Endothelial cell of umbilical vein (primary cell): Measurements from ENCODE around the gene PRR11. TPM values are rescaled to one million over a fixed set of nuclear protein-coding genes. Genes with fewer than 3 reads are reported as not detected.

Experiments
- BruUV-seq: library from RNA; stranded (reverse); fragments of 400-500 nt; replicated peaks from 2 replicates; lab custom pipeline; 2021; lab: Mats Ljungman, UMichigan
- CTCF ChIA-PET: fragments of 300-600, 350-600 bp; sonication (Branson Sonifier 250); formaldehyde crosslinking; loops from one replicate; lab custom pipeline; 2021; ENCODE audit warnings: antibody characterized with exemption, inconsistent platforms; lab: Charles Lee
- POLR2A ChIA-PET: fragments of 300-600, 350-600 bp; sonication (Branson Sonifier 250); formaldehyde crosslinking; loops from one replicate; lab custom pipeline; 2021; ENCODE audit warnings: antibody characterized with exemption, inconsistent platforms; lab: Charles Lee
- DNase-seq: peaks from one replicate; pipeline ENCODE4 v3.0.0-alpha.2; 2011; ENCODE audit warnings: low read depth, low spot score
- FAIRE-seq: peaks from 2 replicates; lab custom pipeline; 2011; peaks lifted over from hg19 to GRCh38; lab: Jason Lieb, UNC
- H2AFZ ChIP-seq: 2 replicates; pipeline ENCODE4 v1.6.0; 2012; ENCODE audit warnings: low read depth, low read length, control low read depth, inconsistent platforms
- H3K27ac ChIP-seq: 2 replicates; pipeline ENCODE4 v1.5.1; 2011; ENCODE audit warnings: low read depth, mild to moderate bottlenecking, control low read depth, low read length, moderate library complexity; ENCODE audit not compliant: insufficient read depth
- H3K27me3 ChIP-seq, 2 experiments: 2 replicates each; pipeline versions ENCODE4 v1.6.0 to v1.6.1; 2011; ENCODE audit warnings: low read length in 2 of 2, mixed read lengths in 1 of 2; ENCODE audit not compliant: control insufficient read depth in 2 of 2, insufficient read depth in 2 of 2
- H3K36me3 ChIP-seq, 2 experiments: 2 replicates in 1 of 2; 3 replicates in 1 of 2; pipeline ENCODE4 v1.5.1; 2011; ENCODE audit warnings: low read length in 2 of 2, mild to moderate bottlenecking in 1 of 2, moderate library complexity in 1 of 2; ENCODE audit not compliant: control insufficient read depth in 2 of 2, insufficient read depth in 2 of 2; ENCODE audit errors: extremely low read depth in 1 of 2
- H3K4me1 ChIP-seq: 3 replicates; pipeline ENCODE4 v1.5.1; 2011; ENCODE audit warnings: mild to moderate bottlenecking, low read length; ENCODE audit not compliant: control insufficient read depth, insufficient read depth; ENCODE audit errors: extremely low read depth
- H3K4me2 ChIP-seq: 2 replicates; pipeline ENCODE4 v1.6.1; 2011; ENCODE audit warnings: low read length, control low read depth, mixed read lengths; ENCODE audit not compliant: insufficient read depth
- H3K4me3 ChIP-seq, 3 experiments: fragments of 200-600 bp in 1 of 3; sonication (generic), shearing (Covaris generic) in 1 of 3; replicated peaks in 1 of 3; 2 replicates each; pipeline ENCODE4 v1.5.1; 2011 to 2016; ENCODE audit warnings: control low read depth in 3 of 3, low read length in 3 of 3, mild to moderate bottlenecking in 2 of 3, inconsistent platforms in 1 of 3, low read depth in 1 of 3, moderate library complexity in 1 of 3; ENCODE audit not compliant: insufficient read depth in 1 of 3
- H3K79me2 ChIP-seq: 2 replicates; pipeline ENCODE4 v1.6.0; 2012; ENCODE audit warnings: low read length, inconsistent platforms; ENCODE audit not compliant: control insufficient read depth, insufficient read depth
- H3K9ac ChIP-seq: replicated peaks from 2 replicates; pipeline ENCODE3; 2011; ENCODE audit warnings: low read length, control low read depth; ENCODE audit not compliant: insufficient read depth; ENCODE audit errors: extremely low read depth
- H3K9me1 ChIP-seq: replicated peaks from 3 replicates; pipeline ENCODE4 v1.6.0; 2011; ENCODE audit warnings: mild to moderate bottlenecking, low read length; ENCODE audit not compliant: control insufficient read depth, insufficient read depth; ENCODE audit errors: extremely low read depth
- H3K9me3 ChIP-seq: replicated peaks from 2 replicates; pipeline ENCODE4 v1.5.1; 2012; ENCODE audit warnings: low read length, inconsistent platforms; ENCODE audit not compliant: control insufficient read depth, insufficient read depth
- H4K20me1 ChIP-seq: replicated peaks from 2 replicates; pipeline ENCODE3; 2011; ENCODE audit warnings: mild to moderate bottlenecking, low read length; ENCODE audit not compliant: control insufficient read depth, insufficient read depth; ENCODE audit errors: extremely low read depth
- EZH2 ChIP-seq: IDR thresholded peaks from 2 replicates; pipeline ENCODE4 v1.6.1; 2012; ENCODE audit warnings: borderline replicate concordance, low read depth, mild to moderate bottlenecking, moderate library complexity, low read length, inconsistent platforms; ENCODE audit not compliant: severe bottlenecking
- FOS ChIP-seq: IDR thresholded peaks from 2 replicates; pipeline ENCODE4 v1.6.1; 2011; ENCODE audit warnings: mild to moderate bottlenecking, low read length, moderate library complexity, borderline replicate concordance; ENCODE audit not compliant: insufficient read depth
- GATA2 ChIP-seq: IDR thresholded peaks from 2 replicates; pipeline ENCODE4 v1.7.0; 2011; ENCODE audit warnings: low read depth, mild to moderate bottlenecking, moderate library complexity, mixed read lengths, low read length; ENCODE audit not compliant: insufficient read length, insufficient read depth
- JUN ChIP-seq: IDR thresholded peaks from 2 replicates; pipeline ENCODE4 v1.6.1; 2011; ENCODE audit warnings: borderline replicate concordance, low read depth; ENCODE audit not compliant: insufficient read length, insufficient read depth
- MYC ChIP-seq: IDR thresholded peaks from one replicate; pipeline ENCODE4 v1.6.1; 2011; ENCODE audit warnings: mild to moderate bottlenecking, low read depth, low read length
- POLR2A ChIP-seq: IDR thresholded peaks from 2 replicates; pipeline ENCODE4 v1.6.1; 2012; ENCODE audit warnings: low read depth, mild to moderate bottlenecking, control low read depth, low read length
- POLR2AphosphoS5 ChIP-seq: IDR thresholded peaks from 2 replicates; pipeline ENCODE4 v1.6.1; 2012; ENCODE audit warnings: low read depth, mild to moderate bottlenecking, control low read depth, low read length, moderate library complexity; ENCODE audit not compliant: insufficient read depth
- dilution Hi-C: fragments of 300-500 bp; cut with MboI; formaldehyde crosslinking; loops from one replicate; pipeline ENCODE4 v1.15.0; 2019; ENCODE audit warnings: low sequenced_read_pairs; ENCODE audit not compliant: extremely low pct_ligation_motif_present
- intact Hi-C: fragments of 100-400 bp; cut with micrococcal nuclease; formaldehyde crosslinking; loops from one replicate; pipeline ENCODE4 v1.10.0; 2022
- polyA plus RNA-seq, 4 experiments: library from polyadenylated mRNA; depleted of rRNA in 3 of 4; stranded (reverse) in 3 of 4; unstranded in 1 of 4; fragments of >200 nt; gene quantifications; 2 replicates each; pipeline versions ENCODE4 v1.2.1 to v1.2.3, GENCODE V29; 2011 to 2012; ENCODE audit warnings: missing spikeins in 1 of 4
- total RNA-seq: library from RNA; stranded (reverse); gene quantifications from 2 replicates; pipeline ENCODE4 v1.2.3, GENCODE V29; 2021
- TF ChIP-seq, protein P1 (sequence below): IDR thresholded peaks from 2 replicates; pipeline ENCODE4 v1.6.1; 2011; ENCODE audit not compliant: insufficient read depth, insufficient read length
- TF ChIP-seq, protein P2 (sequence below), 2 donors: IDR thresholded peaks; 1 replicate in 1 of 2; 2 replicates in 1 of 2; pipeline ENCODE4 v1.5.1; 2011; ENCODE audit warnings: low read length in 2 of 2, mild to moderate bottlenecking in 2 of 2, moderate library complexity in 2 of 2, control low read depth in 1 of 2, inconsistent platforms in 1 of 2, low read depth in 1 of 2; ENCODE audit not compliant: insufficient read depth in 1 of 2; ENCODE audit errors: extremely low read depth in 1 of 2

Gene PRR11
- total and polyA plus RNA-seq, 2 donors (not counting 3 experiments of a cell fraction or from before 2014, with no cell fraction given), result 28.8 to 86.3 TPM

DNA sequence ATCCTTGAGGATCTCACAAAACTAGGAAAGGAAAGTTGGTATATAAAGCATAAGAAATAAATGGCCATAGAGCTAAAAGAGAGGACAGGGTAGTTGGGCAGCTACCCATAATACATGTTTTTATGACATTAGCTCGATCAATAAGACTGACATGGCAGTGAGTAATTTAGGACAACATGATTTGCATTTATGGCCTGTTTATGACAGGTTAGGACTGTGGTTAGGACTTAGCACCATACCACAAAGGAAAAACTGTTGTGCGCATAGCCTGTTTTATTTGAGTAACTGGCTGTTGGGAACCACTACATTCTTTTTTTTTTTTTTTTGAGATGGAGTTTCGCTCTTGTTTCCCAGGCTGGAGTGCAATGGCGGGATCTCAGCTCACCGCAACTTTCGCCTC, 30.9 kb upstream of the PRR11 start:
- no TSS peak for BruUV-seq
- Histone ChIP-seq H2AFZ (no peak overlapping the region), H3K9ac (no peak overlapping the region), H3K9me3 (no peaks in the 10 kb centered on the region), H3K36me3 (no peaks in the 10 kb centered on the region), H3K79me2 (peaks cover 16% of the 10 kb centered on the region), H3K27ac (no peak overlapping the region), H3K4me2 (no peak overlapping the region), H3K9me1 (no peaks in the 10 kb centered on the region), H3K4me1 (no peaks in the 10 kb centered on the region), H3K4me3 (no peak overlapping the region), H3K27me3 (no peaks in the 10 kb centered on the region), H4K20me1 (no peaks in the 10 kb centered on the region)
- CTCF ChIA-PET, result no interaction called here
- intact Hi-C loops (no loop called here), dilution Hi-C loops (no loop called here)
- POLR2A ChIA-PET, result no interaction called here
- TF ChIP-seq EZH2 (no peak), POLR2AphosphoS5 (no peak), FOS (no peak), GATA2 (no peak), MYC (no peak), JUN (no peak), POLR2A (no peak)
- TF ChIP-seq, protein P1, sequence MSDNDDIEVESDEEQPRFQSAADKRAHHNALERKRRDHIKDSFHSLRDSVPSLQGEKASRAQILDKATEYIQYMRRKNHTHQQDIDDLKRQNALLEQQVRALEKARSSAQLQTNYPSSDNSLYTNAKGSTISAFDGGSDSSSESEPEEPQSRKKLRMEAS, result no peak
- TF ChIP-seq, protein P2, sequence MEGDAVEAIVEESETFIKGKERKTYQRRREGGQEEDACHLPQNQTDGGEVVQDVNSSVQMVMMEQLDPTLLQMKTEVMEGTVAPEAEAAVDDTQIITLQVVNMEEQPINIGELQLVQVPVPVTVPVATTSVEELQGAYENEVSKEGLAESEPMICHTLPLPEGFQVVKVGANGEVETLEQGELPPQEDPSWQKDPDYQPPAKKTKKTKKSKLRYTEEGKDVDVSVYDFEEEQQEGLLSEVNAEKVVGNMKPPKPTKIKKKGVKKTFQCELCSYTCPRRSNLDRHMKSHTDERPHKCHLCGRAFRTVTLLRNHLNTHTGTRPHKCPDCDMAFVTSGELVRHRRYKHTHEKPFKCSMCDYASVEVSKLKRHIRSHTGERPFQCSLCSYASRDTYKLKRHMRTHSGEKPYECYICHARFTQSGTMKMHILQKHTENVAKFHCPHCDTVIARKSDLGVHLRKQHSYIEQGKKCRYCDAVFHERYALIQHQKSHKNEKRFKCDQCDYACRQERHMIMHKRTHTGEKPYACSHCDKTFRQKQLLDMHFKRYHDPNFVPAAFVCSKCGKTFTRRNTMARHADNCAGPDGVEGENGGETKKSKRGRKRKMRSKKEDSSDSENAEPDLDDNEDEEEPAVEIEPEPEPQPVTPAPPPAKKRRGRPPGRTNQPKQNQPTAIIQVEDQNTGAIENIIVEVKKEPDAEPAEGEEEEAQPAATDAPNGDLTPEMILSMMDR (IDR thresholded peaks at IDR 0.05; ENCODE audit: extremely low read depth in 1 of 2, insufficient read depth in 1 of 2, low read depth in 1 of 2, low read length in 2 of 2), result no peak
- no peak for DNase-seq
- no peak for FAIRE-seq
